Astrocyte (in vitro differentiated cells and primary cell): ENCODE data around the gene KCNQ1. TPM values are rescaled to one million over a fixed set of nuclear protein-coding genes. Genes with fewer than 3 reads are reported as not detected.

Experiments
- DNase-seq: peaks from one replicate; pipeline ENCODE4 v3.0.0-alpha.2; 2010; ENCODE audit warnings: low read depth
- FAIRE-seq: peaks from 2 replicates; lab custom pipeline; 2011; peaks lifted over from hg19 to GRCh38; lab: Jason Lieb, UNC
- H2AFZ ChIP-seq: 2 replicates; pipeline ENCODE4 v1.6.0; 2012; ENCODE audit warnings: low read depth, low read length, inconsistent platforms
- H3K27ac ChIP-seq: 2 replicates; pipeline ENCODE4 v1.5.1; 2011; ENCODE audit warnings: low read depth, low read length, inconsistent platforms
- H3K27me3 ChIP-seq: 2 replicates; pipeline ENCODE4 v1.6.0; 2011; ENCODE audit warnings: low read length, inconsistent platforms; ENCODE audit not compliant: insufficient read depth
- H3K36me3 ChIP-seq: 2 replicates; pipeline ENCODE4 v1.5.1; 2011; ENCODE audit warnings: low read length, inconsistent platforms; ENCODE audit not compliant: insufficient read depth
- H3K4me1 ChIP-seq: 2 replicates; pipeline ENCODE4 v1.5.1; 2011; ENCODE audit warnings: low read length, inconsistent platforms; ENCODE audit not compliant: insufficient read depth
- H3K4me2 ChIP-seq: 2 replicates; pipeline ENCODE4 v1.6.0; 2012; ENCODE audit warnings: low read length, inconsistent platforms
- H3K4me3 ChIP-seq: 2 replicates; pipeline ENCODE4 v1.5.1; 2011; ENCODE audit warnings: low read depth, mild to moderate bottlenecking, low read length, inconsistent platforms; ENCODE audit not compliant: insufficient read depth
- H3K79me2 ChIP-seq: 2 replicates; pipeline ENCODE4 v1.6.0; 2012; ENCODE audit warnings: mild to moderate bottlenecking, low read length, inconsistent platforms; ENCODE audit not compliant: insufficient read depth
- H3K9ac ChIP-seq: 2 replicates; pipeline ENCODE4 v1.6.0; 2012; ENCODE audit warnings: mild to moderate bottlenecking, low read length, inconsistent platforms
- H3K9me3 ChIP-seq: 2 replicates; pipeline ENCODE4 v1.5.1; 2012; ENCODE audit warnings: low read depth, mild to moderate bottlenecking, low read length, inconsistent platforms; ENCODE audit not compliant: insufficient read depth
- H4K20me1 ChIP-seq: 2 replicates; pipeline ENCODE4 v1.6.0; 2012; ENCODE audit warnings: low read length, inconsistent platforms; ENCODE audit not compliant: insufficient read depth
- H3K27ac Mint-ChIP-seq: one replicate; pipeline ENCODE4 v1.8.0; 2021; ENCODE audit warnings: mild to moderate bottlenecking, mixed read lengths; ENCODE audit not compliant: unreplicated experiment
- H3K27me3 Mint-ChIP-seq: one replicate; pipeline ENCODE4 v1.8.0; 2021; ENCODE audit warnings: low read depth, mixed read lengths; ENCODE audit not compliant: unreplicated experiment
- H3K36me3 Mint-ChIP-seq: one replicate; pipeline ENCODE4 v1.8.0; 2021; ENCODE audit warnings: low read depth, mixed read lengths; ENCODE audit not compliant: unreplicated experiment
- H3K4me1 Mint-ChIP-seq: one replicate; pipeline ENCODE4 v1.8.0; 2021; ENCODE audit warnings: low read depth, mixed read lengths; ENCODE audit not compliant: unreplicated experiment
- H3K4me3 Mint-ChIP-seq: one replicate; pipeline ENCODE4 v1.8.0; 2021; ENCODE audit warnings: mild to moderate bottlenecking, moderate library complexity, mixed read lengths; ENCODE audit not compliant: unreplicated experiment
- H3K9me3 Mint-ChIP-seq: one replicate; pipeline ENCODE4 v1.8.0; 2021; ENCODE audit warnings: mild to moderate bottlenecking, mixed read lengths; ENCODE audit not compliant: unreplicated experiment
- EZH2 ChIP-seq: IDR thresholded peaks from 2 replicates; pipeline ENCODE4 v1.6.1; 2012; ENCODE audit warnings: mild to moderate bottlenecking, low read length, inconsistent platforms; ENCODE audit not compliant: insufficient read depth
- total RNA-seq: library from RNA; stranded (reverse); gene quantifications from 2 replicates; pipeline ENCODE4 v1.2.1, GENCODE V29; 2021
- TF ChIP-seq, protein P1 (sequence below): IDR thresholded peaks from 2 replicates; pipeline ENCODE4 v1.5.1; 2011; ENCODE audit warnings: low read depth, mild to moderate bottlenecking, inconsistent platforms, low read length, moderate library complexity; ENCODE audit not compliant: insufficient read depth

The KCNQ1 gene
- total RNA-seq, 1 donor from 2014 or later: not detected

DNA sequence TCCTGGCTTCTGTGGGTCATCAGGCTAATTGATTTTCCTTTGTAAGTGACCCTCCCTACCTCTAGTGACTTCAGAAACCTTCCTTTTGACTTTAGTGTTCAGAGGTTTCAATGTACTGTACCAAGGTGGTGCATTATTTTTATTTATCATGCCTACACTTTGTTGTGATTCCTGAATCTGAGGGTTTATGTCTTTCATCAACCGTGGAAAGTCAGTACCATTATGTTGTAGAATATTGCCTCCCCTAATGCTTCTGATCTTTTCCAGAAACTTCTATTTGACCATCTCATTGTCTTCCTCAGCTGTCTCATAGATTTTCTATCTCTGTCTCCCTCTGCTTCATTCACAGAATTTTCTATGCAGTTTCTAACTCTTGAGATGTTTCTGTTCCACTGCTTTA lies 149.5 kb downstream of the KCNQ1 start:
- Mint-ChIP-seq H3K4me1 (no peaks in the 10 kb centered on the region), H3K4me3 (no peak overlapping the region), H3K27me3 (peaks cover 58% of the 10 kb centered on the region), H3K9me3 (peaks cover 29% of the 10 kb centered on the region), H3K27ac (no peak overlapping the region), H3K36me3 (no peaks in the 10 kb centered on the region)
- Histone ChIP-seq H3K36me3 (no peaks in the 10 kb centered on the region), H3K27ac (no peak overlapping the region), H3K9ac (no peak overlapping the region), H3K4me3 (no peak overlapping the region), H3K27me3 (peaks cover 28% of the 10 kb centered on the region), H4K20me1 (no peaks in the 10 kb centered on the region), H3K4me1 (no peaks in the 10 kb centered on the region), H3K79me2 (no peaks in the 10 kb centered on the region), H3K9me3 (peaks cover 4% of the 10 kb centered on the region), H3K4me2 (no peak overlapping the region), H2AFZ (no peak overlapping the region)
- DNase-seq (no peak), FAIRE-seq (no peak)
- TF ChIP-seq, protein P1, sequence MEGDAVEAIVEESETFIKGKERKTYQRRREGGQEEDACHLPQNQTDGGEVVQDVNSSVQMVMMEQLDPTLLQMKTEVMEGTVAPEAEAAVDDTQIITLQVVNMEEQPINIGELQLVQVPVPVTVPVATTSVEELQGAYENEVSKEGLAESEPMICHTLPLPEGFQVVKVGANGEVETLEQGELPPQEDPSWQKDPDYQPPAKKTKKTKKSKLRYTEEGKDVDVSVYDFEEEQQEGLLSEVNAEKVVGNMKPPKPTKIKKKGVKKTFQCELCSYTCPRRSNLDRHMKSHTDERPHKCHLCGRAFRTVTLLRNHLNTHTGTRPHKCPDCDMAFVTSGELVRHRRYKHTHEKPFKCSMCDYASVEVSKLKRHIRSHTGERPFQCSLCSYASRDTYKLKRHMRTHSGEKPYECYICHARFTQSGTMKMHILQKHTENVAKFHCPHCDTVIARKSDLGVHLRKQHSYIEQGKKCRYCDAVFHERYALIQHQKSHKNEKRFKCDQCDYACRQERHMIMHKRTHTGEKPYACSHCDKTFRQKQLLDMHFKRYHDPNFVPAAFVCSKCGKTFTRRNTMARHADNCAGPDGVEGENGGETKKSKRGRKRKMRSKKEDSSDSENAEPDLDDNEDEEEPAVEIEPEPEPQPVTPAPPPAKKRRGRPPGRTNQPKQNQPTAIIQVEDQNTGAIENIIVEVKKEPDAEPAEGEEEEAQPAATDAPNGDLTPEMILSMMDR: no peak
- TF ChIP-seq EZH2: no peak

DNA sequence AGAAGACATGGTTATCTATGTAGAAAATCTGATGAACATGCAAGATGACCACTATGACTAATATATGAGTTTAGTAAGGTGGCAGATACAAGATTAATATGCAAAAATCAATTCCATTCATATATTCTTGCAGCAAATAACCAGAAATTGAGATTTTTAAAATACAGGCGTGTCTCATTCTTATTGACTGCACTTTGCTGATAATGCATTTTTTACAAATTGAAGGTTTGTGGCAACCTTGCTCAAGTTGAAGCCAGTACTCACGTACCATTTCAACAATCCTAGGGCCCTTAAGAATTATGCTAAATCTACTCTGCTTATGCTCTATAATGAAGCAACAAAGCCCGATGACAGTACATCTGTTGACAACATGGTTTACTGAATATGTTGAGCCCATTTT lies 150.4 kb downstream of the KCNQ1 start:
- H3K27ac Mint-ChIP-seq: no peak overlapping the region
- H3K4me3 ChIP-seq: no peak overlapping the region
- no peaks in the 10 kb centered on the region for H3K79me2 ChIP-seq
- H3K9me3 ChIP-seq: peaks cover 4% of the 10 kb centered on the region
- no peaks in the 10 kb centered on the region for H3K4me1 ChIP-seq
- no peak overlapping the region for H2AFZ ChIP-seq
- H4K20me1 ChIP-seq: no peaks in the 10 kb centered on the region
- H3K36me3 Mint-ChIP-seq: no peaks in the 10 kb centered on the region
- no peak for FAIRE-seq
- peaks cover 33% of the 10 kb centered on the region for H3K9me3 Mint-ChIP-seq
- H3K27me3 Mint-ChIP-seq: peaks cover 53% of the 10 kb centered on the region
- H3K9ac ChIP-seq: no peak overlapping the region
- H3K27me3 ChIP-seq: peaks cover 32% of the 10 kb centered on the region
- no peak for DNase-seq
- no peak overlapping the region for H3K4me3 Mint-ChIP-seq
- TF ChIP-seq, protein P1: no peak
- TF ChIP-seq EZH2: no peak
- H3K27ac ChIP-seq: no peak overlapping the region
- no peaks in the 10 kb centered on the region for H3K36me3 ChIP-seq
- no peak overlapping the region for H3K4me2 ChIP-seq
- H3K4me1 Mint-ChIP-seq: no peaks in the 10 kb centered on the region

DNA sequence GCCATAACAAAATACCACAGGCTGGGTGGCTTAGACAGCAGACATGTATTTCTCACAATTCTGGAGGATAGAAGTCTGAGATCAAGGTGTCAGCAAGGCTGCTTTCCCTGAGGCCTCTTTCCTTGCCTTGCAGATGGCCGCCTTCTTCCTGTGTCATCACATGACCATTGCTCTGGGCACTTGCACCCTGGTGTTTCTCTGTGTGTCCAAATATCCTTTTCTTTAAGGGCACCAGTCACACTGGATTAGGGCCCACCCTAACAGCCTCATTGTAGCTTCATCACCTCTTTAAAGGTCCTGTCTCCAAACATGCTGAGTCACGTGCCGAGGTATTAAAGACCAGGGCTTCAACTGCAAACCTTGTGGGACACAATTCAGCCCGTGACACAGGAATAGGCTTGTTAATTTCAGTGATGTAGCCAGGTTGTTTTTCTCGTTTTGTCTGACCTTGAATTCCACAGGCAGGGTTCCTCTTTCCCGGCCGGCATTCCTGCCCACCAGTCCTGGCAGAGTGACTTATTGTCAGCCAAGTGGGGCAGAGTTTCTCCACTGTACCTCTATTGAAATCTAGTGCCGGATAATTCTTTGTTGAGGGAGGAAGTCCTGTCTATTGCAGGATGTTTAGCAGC lies 154.9 kb downstream of the KCNQ1 start:
- H3K27me3 Mint-ChIP-seq: peaks cover 47% of the 10 kb centered on the region
- TF ChIP-seq EZH2: no peak
- TF ChIP-seq, protein P1: no peak

More for the DNA sequence above, 154.9 kb downstream of the KCNQ1 start:
- H3K36me3 ChIP-seq: no peaks in the 10 kb centered on the region
- no peak for DNase-seq
- no peak overlapping the region for H3K4me2 ChIP-seq
- no peaks in the 10 kb centered on the region for H3K4me1 Mint-ChIP-seq
- H3K4me3 ChIP-seq: no peak overlapping the region
- H3K9me3 ChIP-seq: peaks cover 4% of the 10 kb centered on the region
- no peaks in the 10 kb centered on the region for H3K36me3 Mint-ChIP-seq
- no peak overlapping the region for H3K27ac Mint-ChIP-seq
- no peak overlapping the region for H3K27ac ChIP-seq
- no peaks in the 10 kb centered on the region for H3K4me1 ChIP-seq
- no peaks in the 10 kb centered on the region for H4K20me1 ChIP-seq
- peaks cover 27% of the 10 kb centered on the region for H3K9me3 Mint-ChIP-seq
- no peak overlapping the region for H3K9ac ChIP-seq
- H3K4me3 Mint-ChIP-seq: no peak overlapping the region
- no peak for FAIRE-seq
- no peak overlapping the region for H2AFZ ChIP-seq
- no peaks in the 10 kb centered on the region for H3K79me2 ChIP-seq
- H3K27me3 ChIP-seq: peaks cover 19% of the 10 kb centered on the region
